Endothelial cell of hepatic sinusoid (primary cell): ENCODE results near the gene KASH5.
"Not testable (repeated sequence)": the region's sequence is repeated elsewhere in the genome, so short reads cannot be mapped to it uniquely, and the experiment has no call there.

Experiments used
- in situ Hi-C: cut with HindIII; loops from 2 replicates; pipeline ENCODE4 v1.10.0; 2017; ENCODE audit warnings: low sequenced_read_pairs

KASH5 gene

GRCh38 chr19:49453013-49453756, 65.1 kb downstream of the KASH5 start, which contains the start of gene ALDH16A1:
Gene ALDH16A1, plus strand, starts transcription at chr19:49453225. Its CDS starts 107 bp downstream, at chr19:49453332.
- in situ Hi-C loops: no loop called here

- in situ Hi-C loops: no loop called here
These were observed 65.8 kb downstream of the KASH5 start for GRCh38 chr19:49453757-49454240.

GRCh38 chr19:49455773-49456172, 67.7 kb downstream of the KASH5 start:
- in situ Hi-C loops: no loop called here

GRCh38 chr19:49456326-49456725, 68.3 kb downstream of the KASH5 start:
- in situ Hi-C loops: no loop called here

- in situ Hi-C loops: no loop called here
These were observed 70.5 kb downstream of the KASH5 start for GRCh38 chr19:49458567-49458903.

GRCh38 chr19:49459388-49459787, 71.3 kb downstream of the KASH5 start:
- in situ Hi-C loops: no loop called here

- in situ Hi-C loops: not testable (repeated sequence)
These were observed 73.1 kb downstream of the KASH5 start for GRCh38 chr19:49461130-49461529.

- in situ Hi-C loops: no loop called here
These were observed 73.6 kb downstream of the KASH5 start for GRCh38 chr19:49461656-49462055.

GRCh38 chr19:49462492-49462891, 74.4 kb downstream of the KASH5 start:
- in situ Hi-C loops: no loop called here

- in situ Hi-C loops: no loop called here
These were observed 76.1 kb downstream of the KASH5 start for GRCh38 chr19:49463960-49464740.

GRCh38 chr19:49465371-49465770, 77.3 kb downstream of the KASH5 start:
- in situ Hi-C loops: no loop called here
